Astrocyte of the hippocampus (primary cell): ENCODE measurements around the gene COLEC11.

Experiments used
- DNase-seq: peaks from one replicate; pipeline ENCODE4 v3.0.0; 2011; ENCODE audit warnings: low read depth, low spot score

Gene COLEC11

DNA sequence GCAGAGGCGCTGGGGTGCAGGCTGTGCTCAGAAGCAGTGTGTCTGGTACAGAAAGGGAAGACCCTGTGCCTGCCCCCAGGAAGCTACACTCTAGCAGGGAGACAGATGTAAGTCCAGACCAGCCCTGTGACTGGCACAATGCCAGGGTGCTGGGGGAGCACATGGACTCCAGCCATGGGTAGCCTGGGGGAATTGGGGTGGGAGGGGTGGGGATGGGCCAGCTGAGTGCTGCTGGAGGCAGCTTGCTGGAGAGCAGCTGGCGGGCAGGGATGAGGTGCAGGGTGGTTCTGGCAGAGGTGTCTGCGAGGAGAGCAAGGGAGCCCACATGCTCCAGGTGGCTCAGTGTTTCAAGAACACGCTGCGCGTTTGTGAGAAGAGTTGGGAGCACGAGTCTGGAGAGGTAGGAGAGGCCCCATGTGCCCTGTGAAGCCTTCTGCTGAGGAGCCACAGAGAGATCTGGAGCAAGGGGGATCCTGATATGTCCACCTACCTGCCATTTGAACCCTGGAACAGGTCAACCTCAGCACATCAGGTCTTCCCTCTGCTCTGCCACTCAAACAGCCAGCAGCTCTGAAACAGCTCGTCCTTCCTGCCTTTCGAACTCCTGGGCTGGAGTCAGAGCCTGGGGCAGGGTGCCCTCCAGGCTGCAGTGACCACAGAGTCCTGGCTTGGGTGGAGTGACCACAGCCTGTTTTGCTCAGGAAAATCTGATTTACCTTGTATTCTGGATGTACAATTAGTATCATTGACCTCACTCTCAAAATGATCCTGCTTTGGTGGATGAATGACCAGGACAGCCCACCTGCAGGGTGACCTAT is 78.2 kb downstream of the COLEC11 start:
- no peak for DNase-seq

DNA sequence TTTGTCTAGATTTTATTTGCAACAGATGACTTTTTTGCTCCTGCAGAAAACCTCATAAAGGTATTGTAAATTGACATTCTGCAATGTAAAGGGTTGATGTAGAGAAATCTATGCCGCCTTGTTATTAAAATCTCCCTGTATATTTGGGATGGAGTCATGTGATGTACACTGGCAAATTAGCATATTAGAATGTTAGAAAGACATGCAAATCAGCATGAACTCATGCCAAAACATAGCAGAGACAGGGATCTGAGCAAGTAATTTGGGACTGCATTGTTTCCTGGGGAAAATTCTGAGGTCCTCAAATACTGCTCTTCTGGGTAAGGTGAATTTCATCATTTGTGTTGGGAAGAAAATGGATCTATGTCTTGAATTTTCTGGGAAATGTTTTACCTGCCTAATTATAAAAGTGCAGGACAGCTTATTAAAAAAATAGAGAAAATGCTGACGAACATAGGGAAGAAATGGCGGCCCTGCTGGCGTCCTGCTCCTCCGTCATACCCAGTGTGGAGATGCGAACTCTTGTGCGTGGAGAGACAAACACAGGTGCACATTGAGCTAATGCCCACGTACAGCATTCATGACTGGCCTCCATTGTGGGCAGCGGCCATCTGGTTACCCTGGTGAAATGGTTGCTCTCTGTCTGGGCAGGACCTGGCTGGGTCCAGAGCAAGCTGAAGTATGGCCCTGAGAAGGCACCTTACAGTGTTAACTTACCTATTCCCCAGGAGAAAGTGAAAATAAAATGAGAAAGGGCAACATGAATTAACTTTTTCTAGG is 79.3 kb downstream of the COLEC11 start:
- no peak for DNase-seq

DNA sequence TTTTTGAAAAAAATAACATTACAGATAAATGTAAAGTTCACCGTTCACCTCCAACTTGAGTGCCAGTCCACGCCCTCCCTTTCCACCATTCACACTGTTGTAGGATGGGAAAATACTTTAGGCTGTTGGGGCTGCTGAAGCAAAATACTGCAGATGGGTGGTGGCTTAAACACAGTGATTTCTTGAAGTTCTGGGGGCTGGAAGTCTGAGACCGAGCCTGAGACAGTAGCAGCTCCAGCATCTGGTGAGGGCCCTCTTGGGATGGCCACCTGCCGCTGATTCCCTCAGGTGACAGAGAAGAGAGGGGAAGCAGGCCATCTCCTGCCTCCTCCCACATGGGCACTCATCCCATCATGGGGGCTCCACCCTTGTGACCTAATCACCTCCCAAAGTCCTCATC is 80.8 kb downstream of the COLEC11 start:
- no peak for DNase-seq

DNA sequence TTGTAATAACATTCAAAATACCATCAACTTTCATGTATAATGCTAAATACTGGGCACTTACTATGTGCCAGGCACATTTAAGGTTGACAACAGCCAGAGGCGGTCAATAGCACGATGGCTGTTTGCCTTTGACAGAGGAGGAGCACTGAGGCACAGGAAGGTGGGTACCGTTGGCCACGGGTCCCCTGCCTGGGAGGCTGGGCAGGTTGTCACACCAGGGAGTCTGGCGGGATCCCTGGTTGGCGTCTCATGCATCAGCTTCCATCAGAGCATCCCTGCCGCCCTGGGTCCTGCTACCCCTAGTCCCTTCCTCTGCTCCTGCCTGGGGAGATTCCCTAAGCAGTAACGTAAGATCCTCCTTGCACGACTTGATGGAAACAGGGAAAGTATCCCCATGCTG is 82.5 kb downstream of the COLEC11 start:
- DNase-seq: no peak

DNA sequence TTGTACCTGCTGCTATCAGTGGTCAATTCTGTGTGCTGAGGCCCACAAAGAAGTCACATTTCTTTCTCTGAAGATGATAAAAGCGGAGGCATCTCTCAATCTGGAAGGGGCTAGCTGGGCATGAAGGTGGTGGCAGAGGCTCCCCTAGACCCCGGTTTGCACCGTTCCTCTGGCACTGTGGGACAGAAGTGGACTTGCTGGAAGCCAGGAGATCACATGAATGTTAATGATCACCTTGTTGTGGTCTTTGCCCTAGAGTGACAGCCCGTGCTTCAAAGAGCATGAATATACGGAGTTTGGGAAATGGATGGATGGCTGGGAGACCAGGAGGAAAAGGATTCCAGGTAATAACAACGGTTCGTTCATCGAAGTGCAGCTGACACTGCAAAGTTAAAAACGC is 83.3 kb downstream of the COLEC11 start:
- no peak for DNase-seq

DNA sequence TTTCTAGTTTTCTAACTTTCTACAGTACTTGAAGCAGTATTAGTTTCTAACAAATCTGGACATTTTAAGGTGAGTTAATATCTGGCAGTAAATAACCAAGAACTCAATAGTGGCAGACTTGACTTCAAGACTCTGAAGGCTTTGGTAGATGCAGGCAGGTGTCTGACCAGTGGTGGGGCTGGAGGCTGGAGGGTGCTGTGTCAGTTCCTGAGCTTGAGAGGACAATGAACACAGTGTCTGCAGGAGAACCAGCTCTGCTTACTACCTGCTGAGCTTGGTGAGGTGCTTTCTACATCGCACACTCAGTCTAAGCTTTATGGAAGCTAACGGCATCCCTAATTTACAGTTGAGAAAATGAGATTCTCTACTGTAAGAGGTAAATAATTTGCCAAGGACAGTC is 84.3 kb downstream of the COLEC11 start:
- DNase-seq: no peak

DNA sequence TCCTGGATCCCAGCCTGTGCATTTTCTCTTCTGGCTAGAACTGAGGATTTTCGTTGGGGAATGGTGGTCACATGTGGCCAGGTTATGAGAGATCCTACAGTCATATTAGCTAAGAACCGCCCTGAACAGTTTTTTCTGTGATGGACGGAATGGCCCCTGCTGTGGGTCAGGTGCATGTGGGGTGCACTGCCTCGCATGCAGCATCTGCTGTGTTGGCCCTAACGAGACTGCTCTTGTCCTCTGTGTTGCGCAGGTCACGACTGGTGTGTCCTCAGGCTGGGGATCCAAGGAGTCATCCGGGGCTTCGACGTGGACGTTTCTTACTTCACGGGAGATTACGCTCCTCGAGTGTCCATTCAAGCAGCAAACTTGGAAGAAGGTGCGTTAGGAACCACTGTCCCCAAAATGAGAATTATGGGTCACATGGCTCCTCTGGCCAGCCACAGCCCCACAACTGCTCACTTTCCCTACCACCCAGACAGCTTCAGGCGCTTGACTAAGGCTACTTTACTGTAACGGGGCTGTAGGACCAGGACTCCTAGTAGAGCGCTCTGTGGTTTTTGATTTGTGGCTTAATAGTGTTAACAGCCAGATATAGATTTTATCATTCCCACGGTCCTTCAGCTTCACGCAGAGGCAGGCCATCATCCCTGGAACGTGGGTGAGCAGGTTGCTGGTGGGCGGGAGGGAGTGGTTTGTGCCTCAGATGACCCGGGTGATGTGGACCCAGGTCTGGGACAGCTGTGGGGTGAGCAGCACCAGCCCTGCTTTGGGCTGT is 84.9 kb downstream of the COLEC11 start:
- no peak for DNase-seq

DNA sequence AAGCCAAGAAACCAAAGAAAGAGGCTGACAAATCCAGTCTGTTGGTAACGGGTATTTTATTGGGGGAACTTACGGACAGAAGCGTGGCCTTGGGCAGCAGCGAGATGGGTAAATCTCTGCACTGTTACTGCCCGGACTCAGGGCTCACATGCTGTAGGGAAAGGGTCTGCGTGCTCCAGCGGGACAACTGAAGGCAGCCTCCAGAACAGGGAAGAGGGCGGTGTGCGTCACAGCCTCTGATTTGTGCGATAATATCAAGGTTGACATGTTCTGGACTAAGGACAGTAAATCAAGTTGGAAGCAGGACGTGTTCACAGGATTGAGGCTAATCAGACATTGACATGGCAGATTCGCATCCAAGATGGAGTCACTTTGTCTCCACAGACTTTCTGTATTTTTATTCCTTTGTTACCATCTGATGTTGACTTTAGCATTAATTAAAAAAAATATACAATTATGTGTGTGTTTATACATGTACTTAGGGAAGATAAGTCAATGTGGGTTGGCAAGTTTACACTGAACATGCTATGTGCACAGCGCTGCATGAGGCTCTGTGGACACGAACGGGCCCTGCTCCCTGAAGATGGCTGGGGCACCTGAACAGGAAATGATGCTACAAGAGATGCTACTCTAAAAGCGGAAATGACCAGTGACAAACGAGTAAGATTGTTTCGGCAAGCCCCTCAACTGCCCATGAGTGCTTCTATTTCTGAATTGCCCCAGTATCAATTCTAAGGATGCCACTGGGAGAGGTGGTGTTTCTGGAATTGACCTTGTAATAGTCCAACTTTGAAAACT is 85.8 kb downstream of the COLEC11 start:
- DNase-seq: no peak

DNA sequence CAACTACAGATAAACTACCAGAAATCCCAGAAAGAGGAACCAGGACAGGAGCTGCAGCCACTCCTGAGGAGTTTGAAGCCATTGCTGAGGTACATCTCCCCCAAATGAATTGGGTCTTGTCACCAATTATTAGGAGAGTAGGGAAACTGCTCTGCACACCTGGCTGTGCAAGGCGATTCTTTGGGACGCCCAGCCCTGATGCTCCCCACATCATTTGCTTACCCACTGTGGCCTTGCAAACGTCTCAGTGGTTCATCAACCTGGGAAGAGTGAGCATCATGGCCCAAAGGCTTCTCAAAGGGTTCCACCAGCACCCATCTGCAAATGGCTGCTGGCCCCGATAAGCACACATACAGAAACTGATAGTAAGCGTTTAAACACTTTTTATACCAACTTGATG is 86.7 kb downstream of the COLEC11 start:
- DNase-seq: no peak

DNA sequence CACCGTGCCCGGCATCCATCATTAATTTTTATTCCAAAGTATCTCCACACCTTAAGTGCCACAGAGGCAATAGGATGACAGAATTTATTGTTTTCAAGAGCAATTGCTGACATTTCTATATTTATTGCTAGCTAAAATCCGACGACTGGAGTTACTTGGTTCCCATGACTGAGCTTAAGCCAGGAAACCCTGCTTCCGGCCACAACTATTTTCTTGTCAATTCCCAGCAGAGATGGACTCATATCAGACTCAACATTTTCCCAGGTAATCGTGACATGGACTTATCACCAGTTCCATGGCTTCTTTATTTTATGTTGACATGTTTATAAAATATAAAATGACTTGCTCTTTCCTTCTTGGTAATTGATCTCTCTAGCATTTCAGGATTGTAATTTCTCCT is 87.9 kb downstream of the COLEC11 start:
- no peak for DNase-seq

DNA sequence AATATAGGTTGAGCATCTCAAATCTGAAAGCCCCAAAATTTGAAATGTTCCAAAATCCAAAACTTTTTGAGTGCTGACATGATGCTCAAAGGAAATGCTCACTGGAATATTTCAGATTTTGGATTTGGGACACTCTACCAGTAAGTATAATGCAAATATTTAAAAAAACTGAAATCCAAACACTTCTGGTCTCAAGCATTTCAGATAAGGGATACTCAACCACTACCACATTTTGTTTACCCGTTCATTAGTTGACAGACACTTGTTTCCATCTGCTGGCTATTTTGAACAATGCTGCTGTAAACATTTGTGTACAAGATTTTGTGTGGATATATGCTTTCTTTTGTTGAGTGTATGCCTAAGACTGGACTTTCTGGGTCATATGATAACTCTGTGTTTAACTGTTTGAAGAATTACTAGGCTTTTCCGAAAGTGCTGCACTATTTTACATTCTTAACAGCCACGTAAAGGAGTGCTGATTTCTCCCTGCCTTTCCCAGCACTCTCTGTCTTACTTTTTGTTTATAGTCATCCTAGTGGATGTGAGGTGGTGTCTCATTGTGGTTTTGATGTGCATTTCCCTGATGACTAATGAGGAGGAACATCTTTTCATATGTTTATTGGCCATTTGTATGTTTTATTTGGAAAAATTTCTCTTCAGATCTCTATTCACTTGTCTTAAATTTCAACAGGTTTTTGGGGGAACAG is 89.0 kb downstream of the COLEC11 start:
- DNase-seq: no peak

DNA sequence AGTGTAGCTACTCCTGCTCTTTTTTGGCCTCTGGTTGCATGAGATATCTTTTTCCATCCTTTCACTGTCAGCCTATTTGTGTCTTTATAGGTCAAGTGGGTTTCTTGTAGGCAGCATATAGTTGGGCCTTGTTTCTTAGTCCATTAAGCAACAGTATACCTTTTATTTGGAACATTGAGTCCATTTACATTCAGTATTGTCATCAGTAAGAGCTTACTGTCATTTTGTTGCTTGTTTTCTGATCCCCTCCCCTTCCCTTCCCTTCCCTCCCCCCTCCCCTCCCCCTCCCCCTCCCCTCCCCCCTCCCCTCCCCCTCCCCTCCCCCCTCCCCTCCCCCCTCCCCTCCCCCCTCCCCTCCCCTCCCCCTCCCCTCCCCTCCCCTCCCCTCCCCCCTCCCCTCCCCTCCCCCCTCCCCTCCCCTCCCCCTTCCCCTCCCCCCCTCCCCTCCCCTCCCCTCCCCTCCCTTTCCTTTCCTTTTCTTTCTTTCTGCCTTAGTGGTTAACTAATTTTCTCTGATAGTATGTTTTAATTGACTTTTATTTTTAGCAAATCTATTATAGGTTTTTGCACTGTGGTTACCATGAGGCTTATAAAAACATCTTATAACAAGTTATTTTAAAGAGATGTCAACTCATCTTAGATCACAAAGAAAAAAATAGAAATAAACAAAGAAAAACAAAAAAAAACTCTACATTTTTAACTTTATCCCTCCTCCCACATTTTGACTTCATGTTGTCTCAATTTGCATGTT is 95.3 kb downstream of the COLEC11 start:
- no peak for DNase-seq

DNA sequence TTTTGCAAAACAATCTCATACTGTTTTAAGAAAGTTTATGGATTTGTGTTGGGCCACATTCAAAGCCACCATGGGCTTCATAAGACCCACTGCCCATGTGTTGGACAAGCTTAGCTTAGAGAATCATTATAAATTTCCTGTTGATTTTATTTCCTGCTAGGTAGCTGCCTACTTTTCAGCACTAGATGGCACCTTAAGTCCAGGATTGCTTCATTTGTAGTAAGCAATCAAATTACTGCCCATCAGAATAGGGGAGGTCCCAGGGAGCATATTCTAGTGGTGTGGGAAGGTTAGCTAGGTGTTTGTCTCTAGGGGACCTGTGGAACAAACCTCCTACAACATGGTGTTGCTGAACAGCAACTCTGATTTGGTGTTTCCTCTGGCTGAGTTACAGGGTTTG is 97.5 kb downstream of the COLEC11 start:
- peak; percentile 42 for DNase-seq
